K562 (cell line): ENCODE results near the gene PTGR1. TPM values are rescaled to one million over a fixed set of nuclear protein-coding genes. Genes with fewer than 3 reads are reported as not detected.

Experiments
- ZFP30 ChIP-seq: fragments of 250-450 bp; sonication (Bioruptor Pico); IDR thresholded peaks from 2 replicates; pipeline ENCODE4 v1.8.0; 2022; ENCODE audit warnings: moderate library complexity, mild to moderate bottlenecking, inconsistent platforms, borderline replicate concordance
- ZNF444 ChIP-seq: fragments of 250-450 bp; sonication (Bioruptor Pico); IDR thresholded peaks from 2 replicates; pipeline ENCODE4 v1.4.0; 2020; ENCODE audit warnings: mild to moderate bottlenecking, moderate library complexity
- polyA plus RNA-seq, 8 experiments: library from polyadenylated mRNA; depleted of rRNA in 4 of 8; stranded (reverse) in 5 of 8; unstranded in 3 of 8; fragments of >200 nt; fragmentation: Nextera tagmentation in 2 of 8; fragmentation: Illumina TruSeq in 1 of 8; extraction: Ambion mirVana in 2 of 8; extraction: Trizol in 1 of 8; gene quantifications; 2 replicates each; pipeline versions ENCODE4 v1.2.1 to v1.2.3, GENCODE V29; 2011 to 2014; ENCODE audit warnings: inconsistent platforms in 1 of 8, missing spikeins in 1 of 8
- total RNA-seq, 7 experiments: library from RNA; depleted of rRNA in 6 of 7; stranded (reverse); fragments of >200 nt in 6 of 7; fragmentation: Illumina TruSeq in 2 of 7; extraction: Trizol in 2 of 7; gene quantifications; 2 replicates each; pipeline versions ENCODE4 v1.2.1 to v1.2.3, GENCODE V29; 2011 to 2021; ENCODE audit warnings: low replicate concordance in 1 of 7
- TF ChIP-seq, protein P1 (sequence below): fragments of 200-600 bp; sonication (generic); IDR thresholded peaks from one replicate; pipeline ENCODE4 v1.6.1; 2012; ENCODE audit warnings: mild to moderate bottlenecking, low read depth, low read length, inconsistent platforms

The PTGR1 gene
- total and polyA plus RNA-seq, 9 of the 15 experiments (the other 6 are each of a cell fraction or from before 2014, with no cell fraction given), result 0.22 TPM; not detected in 8

DNA sequence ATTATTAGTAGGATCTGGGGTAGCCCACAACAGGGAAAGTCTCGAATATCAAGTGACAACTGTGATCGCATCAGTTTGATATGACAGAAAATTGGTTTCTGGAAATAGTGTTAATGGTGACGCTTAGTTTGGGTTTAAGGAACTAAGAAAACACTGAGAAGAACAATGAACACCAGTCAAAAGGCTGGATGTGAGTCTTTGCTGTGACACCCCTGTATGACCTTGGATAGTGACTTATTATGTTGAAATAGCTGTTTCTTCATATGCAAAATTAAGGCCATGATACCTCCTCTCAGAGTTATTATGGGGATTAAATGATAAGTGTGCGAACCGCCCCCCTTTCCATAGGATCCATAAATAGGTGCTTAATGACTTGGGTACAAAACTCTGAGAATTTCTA is 32.6 kb upstream of the PTGR1 start (continued):
- TF ChIP-seq, protein P1, sequence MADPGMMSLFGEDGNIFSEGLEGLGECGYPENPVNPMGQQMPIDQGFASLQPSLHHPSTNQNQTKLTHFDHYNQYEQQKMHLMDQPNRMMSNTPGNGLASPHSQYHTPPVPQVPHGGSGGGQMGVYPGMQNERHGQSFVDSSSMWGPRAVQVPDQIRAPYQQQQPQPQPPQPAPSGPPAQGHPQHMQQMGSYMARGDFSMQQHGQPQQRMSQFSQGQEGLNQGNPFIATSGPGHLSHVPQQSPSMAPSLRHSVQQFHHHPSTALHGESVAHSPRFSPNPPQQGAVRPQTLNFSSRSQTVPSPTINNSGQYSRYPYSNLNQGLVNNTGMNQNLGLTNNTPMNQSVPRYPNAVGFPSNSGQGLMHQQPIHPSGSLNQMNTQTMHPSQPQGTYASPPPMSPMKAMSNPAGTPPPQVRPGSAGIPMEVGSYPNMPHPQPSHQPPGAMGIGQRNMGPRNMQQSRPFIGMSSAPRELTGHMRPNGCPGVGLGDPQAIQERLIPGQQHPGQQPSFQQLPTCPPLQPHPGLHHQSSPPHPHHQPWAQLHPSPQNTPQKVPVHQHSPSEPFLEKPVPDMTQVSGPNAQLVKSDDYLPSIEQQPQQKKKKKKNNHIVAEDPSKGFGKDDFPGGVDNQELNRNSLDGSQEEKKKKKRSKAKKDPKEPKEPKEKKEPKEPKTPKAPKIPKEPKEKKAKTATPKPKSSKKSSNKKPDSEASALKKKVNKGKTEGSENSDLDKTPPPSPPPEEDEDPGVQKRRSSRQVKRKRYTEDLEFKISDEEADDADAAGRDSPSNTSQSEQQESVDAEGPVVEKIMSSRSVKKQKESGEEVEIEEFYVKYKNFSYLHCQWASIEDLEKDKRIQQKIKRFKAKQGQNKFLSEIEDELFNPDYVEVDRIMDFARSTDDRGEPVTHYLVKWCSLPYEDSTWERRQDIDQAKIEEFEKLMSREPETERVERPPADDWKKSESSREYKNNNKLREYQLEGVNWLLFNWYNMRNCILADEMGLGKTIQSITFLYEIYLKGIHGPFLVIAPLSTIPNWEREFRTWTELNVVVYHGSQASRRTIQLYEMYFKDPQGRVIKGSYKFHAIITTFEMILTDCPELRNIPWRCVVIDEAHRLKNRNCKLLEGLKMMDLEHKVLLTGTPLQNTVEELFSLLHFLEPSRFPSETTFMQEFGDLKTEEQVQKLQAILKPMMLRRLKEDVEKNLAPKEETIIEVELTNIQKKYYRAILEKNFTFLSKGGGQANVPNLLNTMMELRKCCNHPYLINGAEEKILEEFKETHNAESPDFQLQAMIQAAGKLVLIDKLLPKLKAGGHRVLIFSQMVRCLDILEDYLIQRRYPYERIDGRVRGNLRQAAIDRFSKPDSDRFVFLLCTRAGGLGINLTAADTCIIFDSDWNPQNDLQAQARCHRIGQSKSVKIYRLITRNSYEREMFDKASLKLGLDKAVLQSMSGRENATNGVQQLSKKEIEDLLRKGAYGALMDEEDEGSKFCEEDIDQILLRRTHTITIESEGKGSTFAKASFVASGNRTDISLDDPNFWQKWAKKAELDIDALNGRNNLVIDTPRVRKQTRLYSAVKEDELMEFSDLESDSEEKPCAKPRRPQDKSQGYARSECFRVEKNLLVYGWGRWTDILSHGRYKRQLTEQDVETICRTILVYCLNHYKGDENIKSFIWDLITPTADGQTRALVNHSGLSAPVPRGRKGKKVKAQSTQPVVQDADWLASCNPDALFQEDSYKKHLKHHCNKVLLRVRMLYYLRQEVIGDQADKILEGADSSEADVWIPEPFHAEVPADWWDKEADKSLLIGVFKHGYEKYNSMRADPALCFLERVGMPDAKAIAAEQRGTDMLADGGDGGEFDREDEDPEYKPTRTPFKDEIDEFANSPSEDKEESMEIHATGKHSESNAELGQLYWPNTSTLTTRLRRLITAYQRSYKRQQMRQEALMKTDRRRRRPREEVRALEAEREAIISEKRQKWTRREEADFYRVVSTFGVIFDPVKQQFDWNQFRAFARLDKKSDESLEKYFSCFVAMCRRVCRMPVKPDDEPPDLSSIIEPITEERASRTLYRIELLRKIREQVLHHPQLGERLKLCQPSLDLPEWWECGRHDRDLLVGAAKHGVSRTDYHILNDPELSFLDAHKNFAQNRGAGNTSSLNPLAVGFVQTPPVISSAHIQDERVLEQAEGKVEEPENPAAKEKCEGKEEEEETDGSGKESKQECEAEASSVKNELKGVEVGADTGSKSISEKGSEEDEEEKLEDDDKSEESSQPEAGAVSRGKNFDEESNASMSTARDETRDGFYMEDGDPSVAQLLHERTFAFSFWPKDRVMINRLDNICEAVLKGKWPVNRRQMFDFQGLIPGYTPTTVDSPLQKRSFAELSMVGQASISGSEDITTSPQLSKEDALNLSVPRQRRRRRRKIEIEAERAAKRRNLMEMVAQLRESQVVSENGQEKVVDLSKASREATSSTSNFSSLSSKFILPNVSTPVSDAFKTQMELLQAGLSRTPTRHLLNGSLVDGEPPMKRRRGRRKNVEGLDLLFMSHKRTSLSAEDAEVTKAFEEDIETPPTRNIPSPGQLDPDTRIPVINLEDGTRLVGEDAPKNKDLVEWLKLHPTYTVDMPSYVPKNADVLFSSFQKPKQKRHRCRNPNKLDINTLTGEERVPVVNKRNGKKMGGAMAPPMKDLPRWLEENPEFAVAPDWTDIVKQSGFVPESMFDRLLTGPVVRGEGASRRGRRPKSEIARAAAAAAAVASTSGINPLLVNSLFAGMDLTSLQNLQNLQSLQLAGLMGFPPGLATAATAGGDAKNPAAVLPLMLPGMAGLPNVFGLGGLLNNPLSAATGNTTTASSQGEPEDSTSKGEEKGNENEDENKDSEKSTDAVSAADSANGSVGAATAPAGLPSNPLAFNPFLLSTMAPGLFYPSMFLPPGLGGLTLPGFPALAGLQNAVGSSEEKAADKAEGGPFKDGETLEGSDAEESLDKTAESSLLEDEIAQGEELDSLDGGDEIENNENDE, result no peak
- no peak for TF ChIP-seq ZNF444
- TF ChIP-seq ZFP30, result no peak
